HG02970 (cell line): ENCODE results near the gene ELL.

Experiments used
- ATAC-seq: cut with Tn5 transposase; IDR thresholded peaks from one replicate; pipeline ENCODE4 v1.9.1; 2021; ENCODE audit warnings: mild to moderate bottlenecking, moderate library complexity, moderate number of reproducible peaks; ENCODE audit not compliant: unreplicated experiment, low FRiP score

The ELL gene

GRCh38 chr19:18427080-18427742 is 94.7 kb downstream of the ELL start:
- no peak for ATAC-seq

- ATAC-seq = no peak
Measured at GRCh38 chr19:18426416-18426767, 95.5 kb downstream of the ELL start.

- no peak for ATAC-seq
Measured at GRCh38 chr19:18425515-18426415, 96.1 kb downstream of the ELL start.

DNA sequence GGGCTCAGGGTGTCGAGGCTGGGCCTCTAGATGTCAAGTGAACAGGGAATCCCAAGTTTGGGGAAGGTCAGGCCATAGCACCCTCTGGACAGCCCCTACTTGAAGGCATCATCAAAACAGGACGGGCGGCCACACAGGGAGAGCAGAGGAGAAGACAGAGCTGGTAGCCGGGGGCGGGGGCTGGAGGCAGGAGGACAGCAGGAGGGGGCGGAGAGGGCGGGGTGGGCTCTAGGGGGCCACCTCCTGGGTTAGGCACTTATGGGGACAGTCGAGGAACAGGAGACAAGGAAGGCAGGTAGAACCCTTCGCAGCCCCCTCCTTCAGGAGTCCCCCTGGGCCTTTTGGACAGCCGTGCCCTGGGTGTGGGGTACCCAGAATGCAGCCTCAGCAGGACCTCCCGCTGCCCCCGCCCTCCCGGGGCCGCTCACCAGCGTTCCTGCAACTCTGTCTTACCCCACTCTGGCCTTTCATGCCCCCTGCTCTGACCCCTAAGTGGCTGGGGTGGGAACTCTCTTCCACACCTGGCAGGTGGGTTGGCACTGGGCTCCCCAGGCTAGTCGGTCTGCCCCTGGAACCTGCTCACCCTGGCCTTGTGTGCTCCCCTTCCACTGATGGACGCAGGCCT is 96.9 kb downstream of the ELL start:
- ATAC-seq = no peak

DNA sequence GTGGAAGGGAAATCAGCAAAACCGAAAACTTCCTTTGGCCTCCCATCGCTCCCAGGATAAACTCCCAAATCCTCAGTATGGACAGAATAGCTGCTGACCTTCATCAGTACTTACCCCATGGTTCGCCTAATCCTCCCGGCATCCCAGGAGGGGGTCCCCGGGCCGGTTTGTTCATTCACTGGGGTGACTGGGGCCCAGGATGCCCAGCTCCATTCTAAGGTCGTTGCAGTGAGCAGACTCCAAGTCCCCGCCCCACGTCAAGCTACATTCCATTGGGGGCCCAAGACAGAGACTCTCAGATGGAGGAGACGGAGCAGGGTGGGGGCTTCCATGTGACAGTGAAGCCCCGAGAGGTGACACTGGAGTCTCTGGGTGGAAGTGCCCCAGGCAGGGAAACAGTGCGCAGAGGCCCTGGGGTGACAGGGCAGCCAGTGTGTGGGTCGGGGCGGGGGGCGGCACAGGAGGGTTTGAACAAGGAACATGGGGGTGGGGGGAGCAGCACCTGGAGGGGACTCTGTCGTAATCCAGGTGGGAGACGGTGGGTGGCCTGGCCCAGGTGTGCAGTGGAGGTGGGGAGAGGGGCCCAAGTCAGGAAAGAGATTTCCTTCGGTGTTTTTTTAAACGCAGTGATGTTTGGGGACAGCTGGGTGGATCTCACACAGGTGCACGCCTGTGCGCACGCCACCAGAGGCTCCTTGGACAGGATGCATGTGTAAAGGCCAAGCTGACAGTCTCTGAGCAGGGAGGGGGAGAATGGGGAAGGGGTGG is 97.6 kb downstream of the ELL start:
- no peak for ATAC-seq

- ATAC-seq = no peak
Measured at GRCh38 chr19:18423258-18424020, 98.4 kb downstream of the ELL start.

- no peak for ATAC-seq
Measured at GRCh38 chr19:18422530-18423191, 99.2 kb downstream of the ELL start.

DNA sequence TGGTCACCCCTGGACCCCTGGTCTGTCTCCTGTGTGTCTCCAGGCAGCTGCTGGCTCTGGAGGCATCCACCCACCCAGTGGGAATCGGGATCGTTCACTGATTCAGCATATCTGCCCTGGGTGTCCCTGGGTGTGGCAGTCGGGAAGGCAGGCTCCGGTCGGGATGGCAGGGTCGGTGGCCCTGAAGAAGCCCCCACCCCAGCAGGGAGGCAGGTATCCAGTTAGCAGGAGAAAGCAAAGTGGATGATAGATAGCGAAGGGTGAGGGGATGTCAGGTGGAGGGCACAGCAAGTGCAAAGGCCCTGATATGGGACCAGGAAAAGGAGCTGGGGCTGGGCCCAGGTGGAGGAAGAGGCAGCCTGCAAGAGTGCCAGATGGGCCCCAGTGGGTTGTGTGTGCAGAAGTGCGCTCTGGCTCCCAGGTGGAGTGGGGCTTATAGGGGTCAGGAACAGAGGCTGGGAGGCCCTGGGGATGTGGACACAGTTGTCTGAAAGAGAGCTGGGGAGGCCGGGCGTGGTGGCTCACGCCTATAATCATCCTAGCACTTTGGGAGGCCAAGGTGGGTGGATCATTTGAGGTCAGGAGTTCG is 100.4 kb downstream of the ELL start:
- ATAC-seq = no peak

GRCh38 chr19:18420930-18421329 is 100.9 kb downstream of the ELL start:
- ATAC-seq = no peak

GRCh38 chr19:18419699-18420460 is 102.0 kb downstream of the ELL start:
- no peak for ATAC-seq

DNA sequence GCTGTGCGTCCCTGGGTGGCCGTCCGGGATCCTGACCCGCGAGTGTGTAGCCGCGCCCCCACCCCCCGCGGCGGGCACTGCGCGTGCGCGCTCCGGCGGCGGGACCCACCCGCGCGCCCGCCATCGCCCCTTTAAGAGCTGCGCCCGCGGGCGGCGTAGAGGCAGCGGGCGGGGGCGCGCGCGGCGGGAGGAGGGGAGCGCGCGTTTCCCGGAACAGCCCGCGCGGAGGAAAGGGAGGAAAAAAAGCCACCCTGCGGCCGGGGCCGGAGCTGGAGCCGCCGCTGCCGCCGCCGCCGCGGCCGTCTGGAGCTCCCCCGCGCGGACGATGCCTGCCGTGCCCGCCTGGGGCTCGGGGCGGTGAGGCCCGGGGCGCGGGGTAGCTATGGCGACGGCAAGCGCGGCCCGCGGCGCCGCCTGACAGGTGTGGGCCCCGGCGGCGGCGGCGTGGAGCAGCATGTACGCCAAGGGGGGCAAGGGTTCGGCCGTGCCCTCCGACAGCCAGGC is 102.6 kb downstream of the ELL start, which contains the start of gene SSBP4:
Gene SSBP4 (plus strand): TSS at position 204 of the 504 bp plus-strand sequence. CDS start 251 bp downstream, at position 455.
- ATAC-seq = no peak

DNA sequence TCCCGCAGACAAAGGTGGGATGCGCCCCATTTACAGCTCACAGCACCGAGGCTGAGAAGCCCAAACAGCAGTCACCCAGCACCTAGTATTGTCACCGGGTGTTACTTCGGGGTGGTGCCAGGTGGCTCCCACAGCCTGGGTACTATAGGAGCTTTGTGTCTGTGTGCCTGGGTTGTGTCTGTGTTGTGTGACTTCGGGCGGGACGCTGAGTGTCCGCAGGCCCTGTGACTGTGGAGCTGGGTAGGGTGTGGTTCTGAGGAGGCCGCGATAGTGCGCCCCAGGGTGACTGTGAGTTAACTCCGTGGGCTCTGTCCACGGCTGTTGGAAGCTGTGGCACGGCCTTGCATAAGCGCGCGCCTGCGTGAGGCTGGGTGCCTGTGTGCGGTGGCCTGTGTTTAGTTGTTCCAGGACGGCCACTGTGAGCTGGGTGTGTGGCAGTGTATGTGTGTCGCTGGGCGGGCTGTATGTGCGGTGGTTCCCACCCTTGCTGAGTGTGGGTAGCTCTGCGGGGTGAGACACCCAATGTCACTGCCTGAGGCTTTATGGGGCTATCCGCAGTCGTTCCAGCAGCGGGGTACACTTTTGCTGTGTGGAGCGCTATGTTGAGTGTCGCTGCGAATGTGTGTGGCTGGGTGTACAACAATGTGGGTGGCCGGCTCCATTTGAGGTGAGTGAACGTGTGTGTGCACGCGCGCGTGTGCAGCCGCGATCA is 103.2 kb downstream of the ELL start:
- no peak for ATAC-seq

DNA sequence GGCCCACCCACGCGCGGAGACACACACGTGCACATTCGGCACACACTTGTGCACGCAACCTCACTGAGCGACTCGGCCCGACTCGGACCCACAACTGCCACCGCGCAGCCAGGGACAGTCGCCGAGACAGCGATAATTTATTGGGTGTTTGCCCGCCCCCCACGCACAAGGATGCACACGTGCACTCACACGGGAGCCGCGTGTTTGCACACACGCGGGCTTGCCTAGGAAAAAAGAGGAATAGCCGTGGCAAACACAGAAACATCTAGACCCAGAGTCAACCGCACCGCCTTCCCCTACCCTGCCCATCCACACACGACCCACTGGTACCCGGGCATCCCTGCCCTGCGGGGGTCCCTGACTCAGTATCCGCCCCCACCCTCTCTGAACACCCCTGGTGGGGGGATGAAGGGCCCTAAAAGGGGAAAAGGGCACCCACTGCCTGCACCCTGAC is 103.8 kb downstream of the ELL start:
- ATAC-seq = no peak

DNA sequence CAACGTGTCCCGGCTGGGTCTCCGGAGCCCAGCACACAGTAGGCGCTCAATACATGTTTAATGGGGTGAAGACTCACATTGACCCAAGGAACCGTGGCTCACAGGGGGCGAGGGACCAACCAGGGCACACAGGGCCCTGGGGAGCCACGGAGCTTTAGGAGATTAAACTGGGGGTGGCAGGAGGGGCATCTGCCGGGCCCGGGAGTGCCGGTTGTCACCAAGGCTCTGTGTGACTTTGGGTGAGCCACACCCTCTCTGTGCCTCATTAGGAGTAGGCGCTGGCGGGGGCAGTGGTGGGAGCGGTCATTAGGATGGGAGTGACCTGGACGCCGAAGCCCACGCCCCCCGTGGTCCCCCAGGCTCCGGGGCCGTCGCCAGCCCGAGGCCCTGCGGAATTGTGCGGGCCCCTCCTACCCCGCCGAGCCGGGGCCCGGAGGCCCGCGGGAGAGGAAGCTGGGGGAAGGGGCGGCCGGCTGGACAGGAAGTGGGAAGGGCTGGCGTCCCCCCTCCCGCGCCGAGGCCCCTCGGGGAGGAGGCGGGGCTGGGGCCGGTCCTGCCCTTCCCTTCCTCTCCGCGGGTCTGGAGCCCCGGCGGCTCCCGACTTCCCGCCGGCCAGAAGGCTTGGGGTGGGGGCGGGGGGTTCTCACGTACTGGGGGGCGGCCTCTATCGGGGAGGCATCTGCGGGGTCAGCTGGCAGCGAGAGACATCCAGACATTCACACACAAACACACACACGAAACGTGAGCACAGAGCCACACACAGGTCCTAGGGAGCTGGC is 104.4 kb downstream of the ELL start:
- no peak for ATAC-seq

DNA sequence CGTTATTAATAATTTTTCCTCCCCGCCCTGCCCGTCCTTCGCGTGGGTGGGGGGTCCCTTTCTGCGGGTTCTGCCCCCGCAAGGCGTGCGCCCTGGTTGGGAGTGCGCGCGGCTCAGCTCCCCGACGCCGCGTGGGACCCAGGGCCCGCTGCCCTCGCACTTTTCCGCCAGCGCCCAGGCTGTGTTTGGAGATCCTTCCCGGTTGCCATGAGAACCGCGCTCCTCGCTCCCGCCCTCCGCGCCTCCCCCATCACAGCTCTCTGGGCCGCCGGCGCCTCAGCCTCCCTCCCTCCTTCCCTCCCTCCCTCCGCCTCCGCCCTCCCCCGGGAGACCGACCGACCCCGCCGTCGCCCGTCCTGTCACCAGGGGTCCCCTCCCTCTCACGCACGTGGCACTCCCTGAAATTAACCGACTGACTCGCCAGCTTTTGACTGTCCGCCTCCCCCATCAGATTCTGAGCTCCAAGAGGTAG is 105.1 kb downstream of the ELL start:
- no peak for ATAC-seq

- ATAC-seq = no peak
Measured at GRCh38 chr19:18415178-18415867, 106.5 kb downstream of the ELL start.
